ENCODE results near the gene C12orf54.
"Not testable (repeated sequence)": the region's sequence is repeated elsewhere in the genome, so short reads cannot be mapped to it uniquely, and the experiment has no call there.

Gene C12orf54

DNA sequence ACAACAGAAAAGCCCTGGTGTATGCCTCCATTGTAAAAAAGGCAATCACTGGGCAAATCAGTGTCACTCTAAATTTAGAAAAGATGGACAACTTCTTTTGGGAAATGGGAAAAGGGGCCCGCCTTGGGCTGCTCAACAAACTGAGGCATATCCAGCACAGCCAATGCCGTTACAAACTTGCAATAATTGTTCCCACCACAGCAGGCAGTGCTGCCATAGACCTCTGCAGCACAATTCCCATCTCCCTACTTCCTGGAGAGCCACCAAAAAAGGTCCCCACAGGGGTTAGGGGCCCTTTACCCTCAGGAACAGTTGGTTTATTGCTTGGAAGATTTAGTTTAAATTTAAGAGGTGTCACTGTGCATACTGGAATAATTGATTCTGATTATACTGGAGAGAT is 26.7 kb downstream of the C12orf54 start:
- DNase-seq (ENCODE audit: low read depth in 2 of 2, low spot score in 1 of 2), result no peak

GRCh38 chr12:48510111-48510510 is 27.8 kb downstream of the C12orf54 start:
- no peak for DNase-seq (ENCODE audit: low read depth in 2 of 2, low spot score in 1 of 2)

- DNase-seq (ENCODE audit: low read depth in 2 of 2, low spot score in 1 of 2), result no peak
Observed at GRCh38 chr12:48512855-48513254, 30.6 kb downstream of the C12orf54 start.

GRCh38 chr12:48514728-48515127 is 32.4 kb downstream of the C12orf54 start:
- no peak for DNase-seq (ENCODE audit: low read depth in 2 of 2, low spot score in 1 of 2)

- DNase-seq (ENCODE audit: low read depth in 2 of 2, low spot score in 1 of 2), result not testable (repeated sequence)
Observed at GRCh38 chr12:48520381-48520780, 38.1 kb downstream of the C12orf54 start.

DNA sequence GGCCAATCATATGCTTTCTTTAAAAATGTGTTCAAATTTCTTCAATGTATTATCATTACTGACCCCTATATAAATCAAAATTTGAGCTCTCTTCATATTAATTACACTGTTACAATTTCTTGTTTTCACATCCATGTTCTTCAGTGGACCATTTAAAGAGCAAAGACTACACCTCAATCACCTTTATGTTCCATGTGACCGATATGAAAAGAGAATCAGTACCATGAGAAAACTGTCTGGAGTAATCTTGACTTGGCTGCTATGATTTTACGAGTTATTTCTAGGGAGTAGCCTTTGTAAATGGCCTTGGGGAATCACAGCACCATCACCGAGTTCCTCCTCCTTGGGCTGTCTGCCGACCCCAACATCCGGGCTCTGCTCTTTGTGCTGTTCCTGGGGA is 43.0 kb downstream of the C12orf54 start, which contains the start of gene OR8S1:
Gene OR8S1, plus strand, starts transcription at position 301 of the 400 bp plus-strand sequence. Its CDS starts 0 bp downstream, at position 301.
- no peak for DNase-seq (ENCODE audit: low read depth in 2 of 2, low spot score in 1 of 2)

DNA sequence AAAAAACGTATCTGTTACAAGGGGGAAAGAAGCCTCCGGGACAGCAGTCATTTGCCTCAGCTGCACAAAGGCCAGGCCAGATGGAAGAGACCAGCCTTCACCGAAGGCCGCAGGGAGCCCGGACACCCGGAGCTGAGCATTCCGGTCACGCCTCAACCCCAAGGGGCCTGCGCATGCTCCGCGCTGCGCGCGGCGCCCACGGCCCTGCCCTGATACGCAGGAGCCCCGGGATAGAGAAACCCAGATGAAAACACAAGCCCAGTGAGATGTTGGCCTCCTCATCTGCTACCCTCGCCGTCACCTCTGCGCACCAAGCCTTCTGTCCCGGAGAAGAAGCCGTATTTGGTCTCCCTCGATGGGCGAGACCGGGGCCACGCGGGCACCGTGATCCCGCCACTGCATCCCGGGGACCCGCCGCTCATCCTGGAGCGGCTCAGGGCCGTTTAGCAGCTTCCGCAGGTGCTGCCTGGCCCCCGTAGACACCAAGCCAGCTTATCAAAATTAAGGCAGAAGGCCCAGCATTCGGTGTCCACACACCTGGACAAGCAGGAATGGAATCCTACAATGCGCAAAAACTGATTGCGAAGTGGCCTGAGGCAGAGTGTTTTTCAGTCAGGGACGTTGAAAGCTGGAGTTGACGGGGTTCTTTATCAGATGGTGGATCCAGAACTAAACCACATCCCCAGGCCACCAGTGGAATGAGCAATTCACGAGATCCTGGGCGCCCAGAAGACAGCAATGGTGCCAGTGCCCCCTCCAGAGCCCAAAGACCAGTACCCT is 45.8 kb downstream of the C12orf54 start:
- no peak for DNase-seq (ENCODE audit: low read depth in 2 of 2, low spot score in 1 of 2)

- no peak for DNase-seq (ENCODE audit: low read depth in 2 of 2, low spot score in 1 of 2)
Observed at GRCh38 chr12:48532601-48533000, 50.3 kb downstream of the C12orf54 start.

GRCh38 chr12:48536602-48537001 is 54.3 kb downstream of the C12orf54 start:
- DNase-seq (ENCODE audit: low read depth in 2 of 2, low spot score in 1 of 2), result no peak

DNA sequence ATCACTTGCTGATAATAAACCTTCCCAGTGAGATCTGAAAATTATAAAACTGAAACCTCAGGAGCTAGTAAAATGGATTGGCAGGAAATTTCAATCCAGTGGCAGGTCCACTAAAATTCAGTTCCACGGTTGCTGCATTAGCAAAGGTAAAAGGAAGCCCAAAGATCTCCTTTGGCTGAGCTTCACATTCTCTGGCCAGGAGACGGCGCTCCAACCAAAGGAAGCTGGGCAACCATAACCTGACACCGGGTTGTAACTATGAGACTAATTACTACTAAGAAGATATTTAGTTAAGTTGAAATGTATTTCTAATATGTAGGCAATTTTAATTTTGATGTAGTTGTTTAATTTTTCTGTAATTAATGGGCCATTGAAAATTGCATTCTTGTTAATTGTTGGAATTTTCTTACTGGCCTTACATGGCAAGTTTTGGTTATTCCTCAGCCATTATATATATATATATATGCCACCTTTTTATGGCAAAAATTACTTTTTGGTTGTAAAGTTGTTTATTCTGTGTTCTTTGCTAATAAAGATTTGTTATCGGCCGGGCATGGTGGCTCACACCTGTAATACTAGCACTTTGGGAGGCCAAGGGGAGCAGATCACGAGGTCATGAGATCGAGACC is 60.1 kb downstream of the C12orf54 start:
- DNase-seq (ENCODE audit: low read depth in 2 of 2, low spot score in 1 of 2), result no peak

DNA sequence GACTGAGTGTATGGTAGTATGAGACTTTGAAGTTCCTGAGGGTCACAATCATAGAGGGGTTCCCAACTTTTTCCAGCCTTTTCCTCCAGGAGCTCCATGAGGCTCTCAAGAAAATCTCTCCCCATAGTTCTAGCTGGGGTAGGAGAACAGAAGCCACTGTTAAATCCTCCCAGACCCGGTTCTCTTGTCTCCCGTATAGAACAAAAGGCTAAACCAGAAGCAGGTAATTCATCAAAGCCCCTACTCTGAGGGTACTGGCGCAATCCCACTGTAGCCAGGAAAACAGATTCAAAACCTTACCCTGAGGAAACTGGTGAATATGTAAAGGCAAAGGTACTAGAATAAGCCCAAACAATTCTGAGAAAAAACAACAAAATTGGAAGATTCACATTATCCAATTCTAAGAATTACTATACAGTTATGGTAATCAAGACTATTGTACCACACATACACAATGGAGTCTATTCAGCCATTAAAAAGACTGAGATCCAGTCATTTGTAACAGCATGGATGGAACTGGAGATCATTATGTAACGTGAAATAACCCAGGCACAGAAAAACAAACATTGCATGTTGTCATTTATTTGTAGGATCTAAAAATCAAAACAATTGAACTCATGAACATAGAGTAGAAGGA is 63.7 kb downstream of the C12orf54 start:
- no peak for DNase-seq (ENCODE audit: low read depth in 2 of 2, low spot score in 1 of 2)

All from stimulated activated CD8-positive, alpha-beta memory T cell treated with anti-CD3 and anti-CD28 coated beads, Interleukin-4, amount 100 ng/mL, for 1 hour (primary cell).